GM19240 (cell line): ENCODE data around the gene PPP1R3C.

Experiments
- DNase-seq: peaks from one replicate; pipeline ENCODE4 v3.0.0; 2011; ENCODE audit warnings: low spot score; ENCODE audit not compliant: insufficient read length

Gene PPP1R3C

DNA sequence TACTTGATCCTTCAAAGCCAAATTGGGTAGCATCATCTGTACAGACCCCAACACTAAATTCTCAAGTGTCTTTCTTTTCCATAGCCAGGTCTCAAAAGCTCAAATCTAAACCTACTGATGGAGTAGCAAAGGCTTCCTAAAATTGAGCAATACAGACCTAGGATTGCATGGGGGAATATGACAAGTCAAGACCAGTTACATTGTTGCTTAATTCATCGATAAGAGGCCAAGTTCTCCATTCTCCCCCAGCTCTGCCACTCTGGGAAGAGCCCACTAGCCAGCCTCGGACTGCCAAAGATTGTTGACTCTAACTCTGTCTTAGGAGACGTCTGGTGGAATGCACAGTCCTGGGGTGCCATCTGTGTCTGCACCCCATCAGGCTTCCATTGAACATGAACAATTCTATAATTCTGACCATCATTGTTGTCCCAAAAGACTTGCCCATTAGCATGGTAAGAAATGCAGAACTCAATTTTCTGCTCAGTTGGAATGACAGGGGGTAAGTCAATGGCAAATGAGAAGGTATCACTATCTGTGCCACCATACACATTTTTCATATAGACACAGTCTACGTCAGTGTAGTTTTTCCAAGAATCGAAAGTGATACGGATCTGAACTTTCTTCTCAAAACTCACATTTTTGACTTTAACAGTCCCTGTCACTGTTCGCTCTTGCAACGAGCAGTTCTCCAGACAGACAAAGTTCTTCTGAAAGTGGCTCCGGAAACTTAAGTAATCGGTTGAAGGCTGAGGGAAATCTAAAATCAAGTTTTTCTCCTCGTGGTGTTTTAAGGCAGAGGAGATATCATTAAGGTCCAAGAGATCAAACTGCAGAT, 2.9 kb downstream of the PPP1R3C start:
- no peak for DNase-seq

DNA sequence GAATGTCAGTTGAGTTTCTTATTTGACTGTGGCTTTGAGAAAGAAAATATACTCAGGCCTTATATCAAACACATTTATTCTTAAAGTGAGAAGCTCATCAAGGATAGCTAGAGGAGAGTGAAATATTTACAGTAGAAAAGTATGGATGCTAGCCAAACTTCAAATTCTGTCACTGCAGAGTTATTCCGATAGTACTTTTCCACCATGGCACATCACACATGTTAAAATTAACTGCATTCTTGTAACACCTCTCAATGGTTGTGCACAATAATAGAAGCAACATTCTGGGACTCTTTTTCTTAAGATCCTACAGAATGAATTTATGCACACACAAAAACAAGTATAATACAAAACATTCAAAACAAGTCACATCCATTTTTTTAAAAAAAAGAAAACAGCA, 4.5 kb downstream of the PPP1R3C start:
- DNase-seq = no peak

DNA sequence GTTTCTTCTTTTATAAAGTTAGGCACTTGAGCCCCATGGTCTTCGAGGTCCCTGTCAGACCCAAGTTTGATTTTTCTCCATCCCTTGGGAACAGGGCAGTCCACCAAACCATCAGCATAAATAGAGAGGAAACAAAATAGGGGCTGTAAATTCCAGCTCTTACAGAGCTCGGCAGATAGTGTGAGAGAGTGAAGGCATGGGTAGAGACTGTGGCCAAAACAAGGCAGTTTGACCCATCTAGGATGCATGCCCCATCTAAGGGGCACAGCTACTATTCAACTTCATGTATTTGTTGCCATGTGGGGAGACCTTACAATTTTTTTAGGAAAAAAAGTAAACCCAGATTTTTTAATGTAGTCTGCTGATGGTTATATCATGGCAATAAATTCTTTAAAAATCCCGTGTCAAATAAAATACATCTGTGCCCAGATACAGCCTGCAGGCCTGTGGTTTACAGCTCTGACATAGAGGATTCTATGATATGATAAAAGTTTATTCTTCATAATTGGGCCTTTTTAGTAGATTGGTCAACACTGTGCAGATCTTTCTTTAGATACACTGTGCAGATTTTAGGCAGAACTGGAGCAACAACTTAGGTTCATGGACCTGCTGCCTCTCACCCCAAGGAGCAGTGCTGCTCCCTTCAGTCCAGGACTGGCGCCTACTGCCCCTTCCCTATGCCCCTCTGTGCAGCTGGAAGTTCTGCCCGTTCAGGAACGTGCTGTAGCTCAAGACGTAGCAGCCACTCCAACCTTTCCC, 5.3 kb downstream of the PPP1R3C start:
- DNase-seq = no peak

DNA sequence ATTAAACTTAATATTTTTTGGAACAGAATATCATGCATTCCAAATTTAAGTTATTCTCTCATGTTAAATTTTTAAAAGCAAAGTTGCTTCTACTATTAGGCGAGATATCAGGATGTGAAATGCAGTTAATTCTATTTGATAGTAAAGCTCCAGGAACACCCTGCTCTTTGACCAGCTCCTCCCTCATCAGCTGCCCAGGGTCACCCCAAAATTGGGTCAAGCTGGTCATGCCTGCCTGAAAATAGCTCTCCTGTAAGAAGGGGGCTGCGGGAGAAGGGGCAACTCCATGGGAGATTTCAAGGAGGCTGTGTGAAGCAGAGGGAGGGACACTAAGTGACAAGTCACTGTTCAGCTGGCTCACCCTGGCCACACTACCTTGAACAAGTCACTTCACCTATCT, 5.9 kb downstream of the PPP1R3C start:
- DNase-seq = no peak

GRCh38 chr10:91624633-91625032, 8.2 kb downstream of the PPP1R3C start:
- DNase-seq = no peak

- no peak for DNase-seq
Observed at GRCh38 chr10:91622601-91623000, 10.3 kb downstream of the PPP1R3C start.

- DNase-seq = no peak
Observed at GRCh38 chr10:91621483-91622113, 11.3 kb downstream of the PPP1R3C start.

DNA sequence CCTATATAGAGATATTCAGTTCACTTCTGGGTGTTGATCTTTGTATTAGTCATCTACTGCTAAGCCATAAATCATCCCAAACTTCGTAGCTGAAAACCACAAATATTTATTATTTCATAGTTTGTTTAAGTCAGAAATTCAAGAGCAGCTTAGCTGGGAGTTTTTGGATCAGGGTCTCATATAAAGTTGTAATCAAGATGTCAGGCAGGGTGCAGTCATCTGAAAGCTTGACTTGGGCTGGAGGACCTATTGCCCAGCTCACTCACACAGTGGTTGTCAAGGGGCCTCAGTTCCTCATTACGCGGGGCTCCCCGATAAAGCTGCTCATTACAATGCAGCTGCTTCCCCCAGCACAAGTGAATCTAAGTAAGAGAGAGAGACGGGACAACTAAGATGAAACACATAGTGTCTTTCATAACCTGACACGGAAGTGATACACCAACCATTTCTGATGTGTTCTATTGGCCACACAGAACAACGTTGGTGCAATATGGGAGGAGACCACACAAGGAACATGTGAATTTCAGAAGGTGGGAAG, 15.7 kb downstream of the PPP1R3C start:
- no peak for DNase-seq

DNA sequence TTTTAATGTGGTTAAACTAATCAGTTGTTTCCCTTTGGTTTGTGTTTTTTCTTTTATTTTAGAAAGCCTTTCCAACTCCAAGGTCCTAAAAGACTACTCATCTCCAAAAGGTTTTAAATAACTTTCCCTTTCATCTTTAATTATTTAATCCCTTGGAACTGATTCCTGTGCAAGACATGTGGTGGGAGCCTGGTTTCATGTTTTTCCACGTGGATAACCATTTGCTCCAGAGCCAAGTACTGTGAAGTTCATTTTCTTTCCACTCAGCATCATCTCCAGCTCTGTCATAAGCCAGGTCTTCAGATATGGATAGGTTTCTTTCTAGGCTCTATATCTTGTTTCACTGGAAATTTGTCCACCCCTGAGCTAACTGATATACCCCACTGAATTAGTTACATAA, 16.7 kb downstream of the PPP1R3C start:
- DNase-seq = no peak

GRCh38 chr10:91614225-91614624, 18.6 kb downstream of the PPP1R3C start:
- no peak for DNase-seq

DNA sequence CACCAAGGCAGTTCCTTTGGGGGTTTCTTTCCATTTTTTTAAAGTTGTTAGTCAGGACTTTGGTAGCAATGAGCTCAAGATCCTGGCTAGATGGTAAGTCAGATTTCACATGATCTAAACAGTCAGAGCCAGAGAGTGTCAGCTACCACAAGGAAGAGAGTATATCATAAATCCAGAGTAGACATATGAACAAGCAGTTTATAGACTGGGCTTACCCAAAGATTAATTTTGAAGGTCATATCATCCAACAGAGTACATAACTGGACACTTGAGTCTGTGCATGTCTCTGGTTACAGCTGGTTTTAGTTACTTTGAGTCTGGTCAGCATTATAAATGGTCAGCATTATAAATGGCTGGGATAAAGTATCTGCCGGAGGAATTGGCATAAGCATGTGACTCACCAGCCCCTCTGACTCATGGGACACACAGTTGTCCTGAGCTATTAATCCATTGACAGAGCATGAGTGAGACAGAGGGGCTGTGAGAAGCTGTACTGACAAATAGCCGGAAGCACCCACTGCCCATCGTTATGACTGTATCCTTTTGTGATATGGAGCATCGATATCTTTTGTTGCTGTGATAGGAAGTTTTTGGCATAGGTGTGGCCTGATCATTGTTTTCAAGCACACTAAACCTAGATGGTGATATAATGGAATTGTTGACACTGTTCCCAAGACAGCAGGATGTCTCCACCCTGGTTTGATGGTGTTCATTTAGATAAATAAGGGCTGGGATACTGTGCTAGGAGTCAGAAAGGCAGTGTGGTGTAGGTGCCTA, 19.3 kb downstream of the PPP1R3C start:
- DNase-seq = no peak

- DNase-seq = no peak
Observed at GRCh38 chr10:91610919-91611318, 22.0 kb downstream of the PPP1R3C start.

- no peak for DNase-seq
Observed at GRCh38 chr10:91610444-91610843, 22.4 kb downstream of the PPP1R3C start.

- no peak for DNase-seq
Observed at GRCh38 chr10:91607646-91608403, 25.0 kb downstream of the PPP1R3C start.

- DNase-seq = no peak
Observed at GRCh38 chr10:91605968-91606367, 26.9 kb downstream of the PPP1R3C start.

DNA sequence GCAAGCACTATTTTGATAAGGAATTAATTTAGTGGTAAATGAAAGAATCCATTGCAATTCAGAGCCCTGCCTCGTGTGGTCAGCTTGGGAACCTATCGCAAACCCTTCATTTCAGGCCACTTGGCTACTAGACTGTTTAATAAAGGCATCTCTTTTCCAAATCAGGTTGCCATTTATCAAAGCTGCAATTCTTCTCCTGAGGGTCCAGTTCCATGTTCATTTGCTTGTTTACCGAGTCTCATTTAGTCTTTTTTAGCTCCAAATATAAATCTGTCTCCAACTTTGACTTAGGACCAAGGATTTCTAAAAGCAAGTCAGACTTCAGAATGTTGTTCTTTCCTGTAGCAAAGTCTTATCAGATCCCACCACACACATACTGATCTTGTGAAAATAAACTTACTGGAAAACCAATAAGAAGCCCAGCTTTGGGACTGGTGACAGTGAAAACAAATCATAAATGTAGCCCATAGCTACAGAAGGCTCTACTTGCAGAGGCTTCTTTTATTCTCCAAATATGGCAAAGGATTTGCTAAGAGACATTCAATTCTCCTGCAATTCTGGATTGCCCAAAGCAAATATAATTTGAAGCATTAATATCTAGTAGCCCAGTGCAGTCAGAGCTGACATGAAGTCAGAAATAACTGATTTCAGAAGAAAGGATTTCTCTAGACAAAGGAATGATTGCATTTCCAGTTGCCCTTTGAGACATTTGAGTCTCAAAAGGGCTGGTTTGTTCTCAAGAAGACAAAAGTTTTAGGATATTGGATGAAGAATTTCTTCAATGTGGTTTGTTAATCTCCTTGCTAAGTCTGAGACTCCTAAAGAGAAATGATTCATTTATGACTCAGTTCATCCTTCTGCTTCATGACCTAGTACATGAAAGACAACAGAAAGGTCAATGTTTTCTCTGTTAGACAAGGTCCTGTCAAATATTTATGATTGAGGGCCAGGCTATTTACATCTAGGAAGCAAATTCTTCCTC, 28.0 kb downstream of the PPP1R3C start:
- no peak for DNase-seq

DNA sequence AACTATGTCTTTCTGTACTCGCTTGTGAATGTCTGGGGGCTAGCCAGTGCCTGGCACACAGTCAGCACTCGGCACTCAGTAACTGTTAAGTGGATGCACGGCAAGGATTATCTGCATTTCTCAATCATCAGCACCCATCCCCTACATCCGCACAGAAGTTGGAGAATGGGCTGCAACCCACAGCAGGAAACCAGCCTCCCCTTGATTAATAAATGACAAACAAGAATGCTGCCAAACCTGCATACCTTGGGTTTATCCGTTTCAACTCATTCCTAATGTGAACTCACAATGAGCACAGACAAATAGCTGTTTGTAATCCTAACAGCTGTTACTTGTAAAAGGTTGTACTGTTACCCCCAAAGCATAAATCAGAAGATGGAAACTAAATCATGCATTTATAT, 28.9 kb downstream of the PPP1R3C start:
- no peak for DNase-seq

GRCh38 chr10:91602868-91603568, 29.9 kb downstream of the PPP1R3C start:
- DNase-seq = no peak

GRCh38 chr10:91602449-91602848, 30.4 kb downstream of the PPP1R3C start:
- no peak for DNase-seq
